ENCODE data around the gene ADISSP.
A peak's percentile ranks its signal among the peaks of the same experiment; 100 is the strongest.

Gene ADISSP

GRCh38 chr20:3734111-3734843, 33.3 kb downstream of the ADISSP start:
- no peak for DNase-seq

- no peak for DNase-seq
Observed at GRCh38 chr20:3733119-3733995, 34.2 kb downstream of the ADISSP start.

DNA sequence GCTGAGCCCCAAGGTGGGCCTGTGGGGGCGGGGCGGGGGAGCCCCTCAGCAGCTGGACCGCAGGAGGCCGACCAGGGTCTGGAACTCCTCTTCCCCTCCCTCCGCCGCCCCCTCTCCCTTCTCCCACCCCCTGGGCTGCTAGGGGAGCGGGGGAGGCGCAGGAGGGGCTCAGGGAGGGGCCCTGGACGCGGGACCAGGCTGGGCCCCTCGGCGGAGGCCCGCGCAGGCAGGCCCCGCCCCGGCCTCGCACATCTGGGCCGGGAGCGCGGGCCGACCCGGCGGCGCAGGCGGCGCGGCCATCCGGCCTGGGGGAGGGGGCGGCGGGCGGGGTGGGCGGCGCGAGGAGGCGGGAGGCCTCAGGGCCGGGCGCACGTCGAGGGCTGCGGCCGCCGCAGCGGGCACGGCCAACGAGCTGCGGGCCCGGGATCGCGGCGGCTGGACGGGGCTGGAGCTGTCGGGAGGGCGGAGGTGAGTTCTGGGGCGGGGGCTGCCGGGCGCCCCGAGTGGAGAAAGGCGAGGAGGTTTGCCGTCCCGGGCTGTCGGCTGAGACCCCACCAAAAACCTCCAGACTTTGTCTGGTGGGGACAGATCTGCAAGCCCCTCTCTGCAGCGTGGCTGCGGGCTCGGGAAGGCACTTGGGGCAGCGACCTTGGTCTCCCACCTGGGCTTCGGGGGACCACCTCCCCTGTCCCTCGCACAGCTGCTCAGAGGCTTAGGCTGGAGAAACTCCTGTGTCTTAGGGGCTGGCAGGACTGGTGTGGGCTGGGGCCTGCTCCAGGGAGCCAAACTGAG, 35.0 kb downstream of the ADISSP start, which contains the start of gene HSPA12B:
HSPA12B (plus strand) TSS at position 359 of the 792 bp plus-strand sequence. CDS start 5,990 bp downstream, outside the sequence.
- no peak for DNase-seq

GRCh38 chr20:3731944-3732326, 35.6 kb downstream of the ADISSP start:
- no peak for DNase-seq

- DNase-seq: no peak
Observed at GRCh38 chr20:3730803-3731672, 36.5 kb downstream of the ADISSP start.

GRCh38 chr20:3729811-3730540, 37.6 kb downstream of the ADISSP start:
- DNase-seq: no peak

GRCh38 chr20:3729378-3729777, 38.2 kb downstream of the ADISSP start:
- no peak for DNase-seq

DNA sequence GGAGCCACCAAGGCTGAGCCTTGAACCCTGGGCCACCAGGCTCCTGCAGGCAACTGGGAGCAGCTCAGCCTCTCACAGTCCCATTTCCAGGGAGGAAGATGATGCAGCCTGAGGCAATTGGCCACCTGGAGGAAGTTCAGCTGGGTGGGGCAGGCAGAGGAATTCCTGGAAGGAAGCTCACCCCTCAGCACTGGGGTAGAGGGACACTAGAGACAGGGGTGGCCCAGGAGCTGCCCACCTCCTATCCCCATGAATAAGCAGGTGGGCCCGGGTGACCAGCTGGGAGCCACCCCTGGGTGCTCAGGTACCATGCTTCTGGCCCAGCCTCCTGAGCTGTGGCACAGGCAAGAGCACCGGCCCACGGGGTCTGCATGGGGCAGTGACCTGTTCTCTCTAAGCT, 38.7 kb downstream of the ADISSP start:
- no peak for DNase-seq

GRCh38 chr20:3728354-3728753, 39.2 kb downstream of the ADISSP start:
- no peak for DNase-seq

- no peak for DNase-seq
Observed at GRCh38 chr20:3727401-3728021, 40.0 kb downstream of the ADISSP start.

- no peak for DNase-seq
Observed at GRCh38 chr20:3724356-3724755, 43.2 kb downstream of the ADISSP start.

DNA sequence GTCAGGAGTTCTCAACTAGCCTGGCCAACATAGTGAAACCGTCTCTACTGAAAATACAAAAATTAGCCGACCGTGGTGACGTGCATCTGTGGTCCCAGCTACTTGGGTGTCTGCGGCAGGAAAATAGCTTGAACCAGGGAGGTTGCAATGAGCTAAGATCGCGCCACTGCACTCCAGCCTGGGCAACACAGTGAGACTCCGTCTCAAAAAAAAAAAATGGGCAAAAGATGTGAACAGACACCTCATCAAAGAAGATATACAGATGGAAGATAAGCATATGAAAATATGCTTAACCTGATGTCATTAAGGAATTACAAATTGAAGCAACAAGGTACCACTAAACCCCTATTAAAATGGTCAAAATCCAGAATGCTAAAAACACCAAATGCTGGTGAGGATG, 44.3 kb downstream of the ADISSP start:
- no peak for DNase-seq

DNA sequence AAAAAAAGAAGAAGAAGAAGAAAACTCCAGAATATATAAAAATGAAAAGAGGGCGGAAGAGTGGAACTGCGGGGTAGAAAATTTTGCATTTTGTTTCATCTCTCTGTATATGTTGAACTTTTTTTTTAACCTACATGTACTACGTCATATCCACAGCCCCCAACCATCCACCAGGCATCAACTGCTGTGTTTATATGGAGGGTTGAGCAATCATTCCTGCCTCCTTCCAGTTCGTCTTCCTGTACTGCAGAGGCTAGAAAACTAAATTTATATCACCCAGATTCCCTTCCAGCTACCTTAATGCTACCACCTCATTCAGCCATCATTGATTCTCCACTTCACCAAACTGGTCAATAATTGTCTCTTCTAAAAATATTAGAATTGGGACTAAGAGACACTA, 45.6 kb downstream of the ADISSP start:
- DNase-seq: no peak

GRCh38 chr20:3720626-3721025, 46.9 kb downstream of the ADISSP start:
- no peak for DNase-seq

DNA sequence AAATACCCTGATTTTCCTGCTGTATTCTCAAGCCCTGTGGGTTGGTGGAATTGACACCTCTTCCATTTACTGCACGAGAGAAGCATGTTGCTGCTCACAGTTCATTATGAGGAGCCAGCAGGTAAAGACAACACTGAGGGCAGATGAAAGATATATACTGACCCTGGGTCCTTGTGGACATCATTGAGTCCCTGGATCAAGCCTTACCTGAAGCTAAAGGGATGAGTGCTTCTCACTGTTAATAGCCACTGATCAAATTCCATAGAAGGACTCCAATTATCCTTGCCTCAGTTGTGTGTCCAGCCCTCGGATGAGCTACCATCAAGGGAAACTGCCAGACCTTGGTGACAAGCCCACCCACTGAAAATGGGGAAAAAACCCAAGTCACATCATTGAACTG, 47.5 kb downstream of the ADISSP start:
- DNase-seq: no peak

DNA sequence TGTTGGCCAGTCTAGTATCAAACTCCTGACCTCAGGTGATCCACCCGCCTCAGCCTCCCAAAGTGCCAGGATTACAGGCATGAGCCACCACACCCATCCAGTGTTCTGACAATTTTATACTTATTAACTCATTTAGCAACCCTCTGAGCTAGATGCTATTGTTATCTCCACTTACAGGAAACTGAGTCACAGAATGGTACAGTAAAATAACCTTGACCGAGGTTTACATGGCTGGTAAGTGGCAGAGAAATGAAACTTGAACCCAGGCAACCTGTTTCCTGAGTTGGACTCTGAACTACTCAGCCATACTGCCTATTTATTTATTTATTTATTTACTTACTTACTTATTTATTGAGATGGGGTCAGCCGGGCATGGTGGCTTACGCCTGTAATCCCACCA, 48.5 kb downstream of the ADISSP start:
- no peak for DNase-seq

GRCh38 chr20:3716195-3716834, 51.2 kb downstream of the ADISSP start:
- DNase-seq: peak; percentile 13

GRCh38 chr20:3714092-3714491, 53.5 kb downstream of the ADISSP start:
- DNase-seq: no peak

DNA sequence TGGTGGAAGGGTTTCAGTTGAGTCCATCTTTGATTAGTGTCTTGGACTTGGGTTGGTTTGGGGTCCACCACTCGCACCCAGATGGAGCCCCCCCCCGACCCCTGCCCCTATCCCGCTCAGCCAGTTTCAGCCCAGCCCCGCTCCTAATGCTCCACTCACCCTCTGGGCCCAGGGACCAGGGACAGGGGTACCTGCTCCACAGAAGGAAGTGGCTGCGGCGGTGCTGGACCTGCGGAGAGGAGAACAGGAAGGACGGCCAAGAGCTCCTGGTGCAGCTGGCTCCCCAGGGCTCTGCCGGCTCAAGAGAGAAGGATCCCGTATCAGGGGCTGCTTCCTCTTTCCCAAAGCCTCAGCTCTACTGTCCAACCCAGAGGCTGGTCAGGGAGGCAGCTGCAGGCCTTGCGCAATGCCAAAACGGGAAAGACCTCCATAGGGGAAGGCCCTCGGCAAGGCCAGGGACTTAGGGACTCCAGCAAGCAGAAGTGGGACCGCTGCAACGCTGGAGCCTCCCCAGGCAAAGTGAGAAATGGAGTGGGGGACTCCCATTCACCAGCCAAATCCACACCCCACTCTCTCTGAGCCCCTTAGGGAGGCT, 55.2 kb downstream of the ADISSP start, which contains the start of gene SIGLEC1:
SIGLEC1 (minus strand) TSS at position 322 of the 595 bp plus-strand sequence. CDS start 5,472 bp downstream, outside the sequence.
- peak; percentile 28 for DNase-seq

GRCh38 chr20:3711484-3711941, 56.0 kb downstream of the ADISSP start:
- DNase-seq: no peak
